NCI-H226 (cell line): Measurements from ENCODE around the gene KIAA1191.
"Not testable (repeated sequence)": the region's sequence is repeated elsewhere in the genome, so short reads cannot be mapped to it uniquely, and the experiment has no call there.

Experiments used
- DNase-seq: peaks from one replicate; pipeline ENCODE4 v3.0.0-alpha.2; 2015

The KIAA1191 gene

DNA sequence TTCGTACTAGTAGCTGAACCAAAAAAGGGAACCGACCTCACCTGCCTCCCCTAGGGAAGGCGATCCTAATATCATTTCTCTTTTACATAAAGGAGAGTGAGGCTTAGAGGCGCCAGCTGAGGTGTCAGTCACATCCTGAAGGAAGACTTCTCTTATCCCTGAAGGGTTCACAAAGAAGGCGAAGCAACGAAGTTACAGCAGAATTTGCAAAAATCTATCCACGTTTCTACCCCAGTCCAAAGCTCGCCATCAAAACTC lies 598 bp upstream of the KIAA1191 start:
- DNase-seq = no peak

DNA sequence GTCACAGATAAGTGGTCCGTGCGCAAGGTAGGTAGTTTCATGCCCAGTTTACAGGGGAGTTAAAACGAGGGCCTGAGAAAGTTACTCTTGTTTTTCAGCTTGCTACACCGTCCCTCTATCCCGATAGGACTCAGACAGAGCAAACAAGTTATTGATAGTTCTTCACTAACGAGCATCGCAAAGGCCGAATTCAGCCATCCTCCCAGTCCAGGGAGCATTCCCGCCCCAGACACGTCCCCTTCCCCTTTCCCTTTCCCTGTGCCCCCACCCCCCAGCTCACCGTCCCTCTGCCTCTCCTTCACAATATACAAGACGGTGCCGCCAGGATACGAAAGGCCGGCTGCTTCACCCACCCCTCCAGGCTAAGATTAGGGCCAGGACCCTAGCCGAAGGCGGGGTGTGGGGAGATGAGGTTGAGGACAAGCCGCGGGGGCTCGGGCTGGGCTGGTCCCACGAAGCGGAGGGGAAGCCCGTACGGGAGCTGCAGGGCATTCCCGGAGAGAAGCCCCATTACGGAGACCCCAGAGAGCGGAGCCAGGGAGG lies 599 bp downstream of the KIAA1191 start:
- no peak for DNase-seq

DNA sequence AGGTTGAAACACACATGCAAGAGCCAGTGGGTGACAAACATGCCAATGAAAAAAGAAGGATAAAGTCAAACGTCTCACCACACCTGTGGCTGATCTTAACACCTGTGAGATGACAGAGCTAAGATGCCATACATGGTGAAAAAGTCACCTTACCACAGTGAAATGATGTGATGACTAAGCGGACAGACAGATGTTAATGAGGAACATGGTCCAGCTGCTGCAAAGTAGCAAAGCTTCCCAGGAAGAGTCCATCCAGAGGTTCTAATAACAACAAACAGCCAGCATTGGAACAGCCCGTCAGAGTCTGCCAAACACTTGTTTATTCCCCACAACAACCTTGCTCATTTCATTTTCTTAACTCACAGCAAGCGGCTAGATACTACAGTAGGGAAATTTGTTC lies 1.9 kb downstream of the KIAA1191 start:
- DNase-seq = no peak

DNA sequence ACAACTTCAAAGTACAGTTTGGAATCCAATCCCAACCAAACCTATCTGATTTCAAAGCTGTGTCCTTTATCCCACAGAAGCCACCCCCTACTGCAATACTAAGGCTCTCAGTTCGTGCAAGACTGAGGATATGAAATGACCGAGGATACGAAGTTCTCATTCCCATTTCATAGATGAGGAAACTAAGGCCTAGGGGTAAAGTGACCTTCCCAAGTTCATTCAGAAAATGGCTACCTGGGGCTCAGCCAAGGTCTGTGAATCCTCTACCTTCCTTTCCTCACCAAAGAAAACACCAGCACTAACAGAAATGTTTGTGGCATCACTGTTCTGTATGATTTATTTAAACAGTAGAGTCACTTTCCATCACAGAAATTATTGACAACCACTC lies 5.4 kb downstream of the KIAA1191 start:
- DNase-seq = no peak

DNA sequence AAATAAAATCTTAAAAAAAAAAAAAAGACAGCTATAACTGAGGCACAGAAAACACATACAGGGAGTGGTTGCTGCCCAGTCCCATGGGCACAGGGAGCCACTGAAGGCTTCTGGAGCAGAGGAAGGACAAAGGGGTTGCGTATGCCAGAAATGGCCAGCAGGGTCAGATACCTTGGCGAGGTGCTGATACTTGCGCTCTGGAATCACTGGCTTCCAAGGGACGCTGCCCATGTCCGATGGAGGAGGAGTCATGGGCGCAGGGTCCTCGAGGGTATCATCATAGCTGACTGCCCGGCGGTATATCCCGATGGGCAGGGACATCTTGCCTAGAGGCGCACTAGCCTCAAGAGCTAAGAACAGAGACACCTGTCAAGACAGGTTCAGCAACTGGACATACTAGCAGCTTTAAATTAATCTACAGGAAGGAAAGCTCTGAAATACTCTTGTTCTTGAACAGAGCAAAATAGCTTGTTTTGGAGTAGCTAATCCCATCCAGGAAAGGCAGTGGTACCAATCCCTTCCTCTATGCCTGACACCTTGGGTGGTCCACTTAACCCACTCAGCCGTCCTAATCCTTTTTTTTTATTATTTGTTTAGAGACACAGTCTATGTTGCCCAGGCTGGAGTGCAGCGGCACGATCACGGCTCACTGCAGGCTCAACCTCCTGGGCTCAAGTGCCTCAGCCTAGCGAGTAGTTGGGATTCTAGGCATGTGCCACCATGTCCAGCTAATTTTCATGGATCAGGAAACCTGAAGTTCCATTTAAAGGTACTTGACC lies 6.0 kb downstream of the KIAA1191 start:
- DNase-seq = no peak

DNA sequence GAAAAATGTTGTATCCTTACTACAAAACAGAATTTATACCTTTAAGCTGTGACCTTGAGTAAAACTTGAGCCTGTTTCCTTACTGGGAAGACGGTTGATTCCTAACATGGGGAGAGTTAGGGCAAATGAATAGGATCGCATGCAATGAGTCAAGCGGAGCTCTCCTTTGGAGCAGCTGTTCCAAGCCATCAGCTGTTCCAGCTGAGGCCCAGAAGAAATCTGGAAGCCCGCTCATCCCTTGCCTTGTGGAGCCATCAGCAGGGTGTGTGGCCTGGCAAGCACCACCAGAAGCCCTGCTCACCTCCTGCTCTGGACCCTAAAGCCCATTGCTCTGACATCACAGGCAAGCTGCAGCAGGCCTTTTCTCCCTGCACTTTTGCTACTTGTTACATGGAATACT lies 8.0 kb downstream of the KIAA1191 start:
- no peak for DNase-seq

DNA sequence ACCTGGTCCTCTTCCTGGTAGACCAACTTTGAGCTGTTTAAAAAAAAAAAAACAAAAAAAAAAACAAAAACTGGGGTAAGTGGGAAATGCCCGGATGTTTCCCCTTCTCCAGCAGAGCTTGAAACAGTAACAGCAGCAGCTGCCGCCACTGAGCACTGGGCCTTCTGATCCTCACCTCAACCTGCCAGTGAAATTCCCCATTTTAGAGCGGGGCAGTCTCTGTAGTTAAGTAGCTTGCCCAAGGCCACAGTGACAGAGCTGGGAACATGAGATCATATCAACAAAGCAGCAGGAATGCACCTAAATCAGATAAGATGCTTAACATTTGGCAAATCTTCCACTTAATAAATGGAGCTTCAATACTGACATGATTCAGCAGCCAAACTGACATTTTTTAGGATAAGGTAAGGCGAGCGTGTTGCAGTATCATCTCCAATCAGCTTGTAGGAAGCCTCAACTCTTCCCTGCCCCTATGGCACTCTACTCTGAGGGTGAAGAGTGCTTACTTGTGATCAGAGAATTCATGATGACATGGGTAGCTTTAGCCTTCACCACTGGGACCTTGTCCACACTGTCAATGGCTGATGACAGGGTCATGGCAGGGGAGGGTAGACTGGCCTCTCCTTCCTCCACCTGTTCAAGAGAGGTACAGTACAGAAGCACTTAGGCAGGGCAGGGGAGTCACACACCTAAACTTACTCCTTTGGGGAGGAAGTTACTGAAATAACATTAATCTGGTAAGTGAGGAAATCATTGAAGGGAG lies 9.3 kb downstream of the KIAA1191 start:
- no peak for DNase-seq

DNA sequence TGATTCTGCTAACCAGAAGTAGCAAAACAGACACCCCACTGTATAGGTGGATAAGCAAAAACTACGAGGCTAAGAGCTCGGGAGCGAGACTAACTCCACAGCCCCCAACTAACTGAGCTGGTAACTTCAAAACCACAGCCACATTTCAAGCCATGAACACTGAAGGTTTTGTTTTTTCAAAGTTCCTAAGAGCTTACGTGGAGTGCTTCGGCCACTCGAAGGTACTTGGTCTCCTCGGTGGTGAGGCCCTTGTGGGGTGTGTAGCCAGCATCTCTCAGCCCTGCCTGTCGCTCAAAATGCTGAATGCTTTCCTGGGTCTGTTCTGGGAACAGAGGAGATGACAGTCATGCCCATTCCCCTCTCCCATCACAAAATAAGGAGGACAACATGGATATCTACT lies 11.1 kb downstream of the KIAA1191 start:
- no peak for DNase-seq

DNA sequence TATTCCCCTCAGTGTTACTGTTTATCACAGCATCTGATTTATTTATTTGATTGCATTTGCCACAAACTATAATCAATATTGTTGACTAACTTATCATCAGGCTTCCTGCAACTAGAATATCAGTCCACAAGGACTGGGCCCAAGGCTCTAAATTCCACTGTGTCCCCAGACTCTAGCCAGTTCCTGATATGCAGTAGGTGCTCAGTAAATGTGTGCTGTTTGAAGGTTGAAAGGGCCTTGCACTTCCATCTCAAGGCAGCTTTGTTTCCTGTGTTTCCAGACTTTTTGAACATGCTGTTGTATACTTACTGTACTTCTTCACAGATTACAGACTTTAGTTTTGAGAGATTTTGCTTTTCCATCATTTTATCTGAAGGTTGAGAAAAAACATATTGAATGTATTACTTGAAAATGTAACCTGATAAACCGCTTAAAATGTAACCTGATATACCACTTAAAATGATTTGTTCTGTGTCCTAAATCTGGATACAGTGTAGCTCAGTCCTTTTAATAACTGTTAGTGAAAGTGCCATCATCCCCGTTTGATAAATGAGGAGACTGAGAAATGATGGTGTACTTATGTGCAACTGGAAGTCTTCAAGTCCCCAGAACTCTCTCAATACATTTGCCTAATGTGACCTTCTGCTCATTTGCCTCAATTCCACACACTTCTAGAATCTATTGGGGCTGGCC lies 18.7 kb downstream of the KIAA1191 start:
- no peak for DNase-seq

DNA sequence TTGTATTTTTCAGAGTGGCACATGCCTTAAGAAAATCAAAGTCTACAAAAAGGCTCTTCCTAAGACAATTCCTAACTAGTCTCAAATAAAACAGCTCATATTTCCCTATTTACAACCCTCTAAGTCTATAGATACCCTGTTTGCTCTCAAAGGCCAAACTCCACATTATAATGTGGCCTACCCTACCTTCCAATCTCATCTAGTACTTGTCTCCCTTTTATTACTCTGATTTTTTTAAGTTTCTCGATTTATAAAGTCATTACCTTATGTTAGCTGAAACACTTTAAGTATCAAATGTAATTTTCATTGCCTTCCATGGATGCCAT lies 19.4 kb downstream of the KIAA1191 start:
- DNase-seq = no peak

DNA sequence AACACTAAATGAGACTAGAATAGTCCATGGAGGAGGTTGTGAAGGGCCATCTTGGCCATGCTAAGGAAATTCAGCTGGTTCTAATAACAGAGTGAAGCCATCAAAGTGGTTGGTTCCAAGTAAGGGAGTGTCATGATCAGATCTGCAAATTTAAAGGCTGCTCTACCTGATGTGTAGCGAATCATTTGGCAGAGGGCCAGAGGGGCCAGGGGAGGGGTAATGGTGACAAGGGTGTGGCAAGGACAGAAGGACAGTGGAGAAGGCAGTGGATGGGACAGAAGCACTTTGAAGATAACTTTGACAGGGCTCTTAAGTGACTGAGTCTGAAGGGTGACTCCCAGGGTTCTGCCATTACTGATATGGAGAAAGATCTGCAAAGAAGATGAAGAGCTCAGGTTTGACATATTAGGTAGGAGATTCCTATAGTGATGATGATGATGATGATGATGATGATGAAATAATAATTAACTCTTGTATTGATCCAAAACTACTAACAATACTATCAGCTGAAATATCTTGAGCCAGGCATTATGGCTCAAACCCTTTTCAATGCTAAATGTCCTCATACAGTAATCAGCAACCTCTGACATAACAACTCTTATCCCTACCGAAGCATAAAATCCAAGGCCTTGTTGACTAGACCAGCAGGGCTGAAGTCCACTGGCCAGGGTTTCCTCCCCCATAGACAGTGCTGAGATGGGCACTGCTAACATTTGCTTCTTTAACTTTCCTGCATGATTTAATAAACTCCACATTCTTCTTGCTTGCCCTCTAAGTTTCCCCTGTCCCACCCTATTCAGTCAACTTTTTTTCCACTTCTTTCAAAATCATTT lies 20.0 kb downstream of the KIAA1191 start:
- DNase-seq = no peak

DNA sequence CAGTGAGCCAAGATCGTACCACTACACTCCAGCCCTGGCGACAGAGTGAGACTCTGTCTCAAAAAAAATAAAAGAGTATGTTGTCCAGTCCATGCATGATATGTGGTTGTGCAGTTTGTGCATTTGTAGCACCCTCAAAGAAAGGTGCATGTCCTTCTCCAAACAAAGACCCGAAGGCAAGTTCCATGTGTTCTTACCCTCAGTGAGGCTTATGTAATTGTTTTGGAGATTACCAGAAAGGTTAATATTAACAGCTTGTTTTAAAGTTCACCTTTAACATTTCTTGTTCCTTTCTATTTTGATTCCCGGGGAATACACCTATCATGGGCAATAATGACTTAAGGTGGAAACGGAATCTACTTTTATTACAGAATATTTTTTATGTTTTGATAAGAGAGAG lies 22.3 kb downstream of the KIAA1191 start:
- no peak for DNase-seq

DNA sequence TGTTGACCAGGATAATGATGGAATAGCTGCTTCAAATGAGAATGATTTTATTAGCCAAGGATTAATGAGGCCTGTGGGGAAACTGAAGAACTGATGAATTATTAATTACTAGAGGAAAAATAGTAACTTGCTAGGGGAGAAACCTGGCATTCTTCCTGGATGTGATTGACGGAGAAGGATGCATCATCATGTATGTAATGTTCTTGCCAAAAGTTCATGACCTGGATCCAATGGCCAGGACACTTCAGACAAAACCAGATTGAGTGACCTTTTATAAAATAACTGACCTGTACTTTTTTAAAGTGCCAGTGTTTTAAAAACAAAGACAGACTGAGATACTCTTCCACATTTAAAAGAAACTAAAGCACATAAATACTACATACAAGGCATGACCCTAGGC lies 23.7 kb downstream of the KIAA1191 start:
- no peak for DNase-seq

DNA sequence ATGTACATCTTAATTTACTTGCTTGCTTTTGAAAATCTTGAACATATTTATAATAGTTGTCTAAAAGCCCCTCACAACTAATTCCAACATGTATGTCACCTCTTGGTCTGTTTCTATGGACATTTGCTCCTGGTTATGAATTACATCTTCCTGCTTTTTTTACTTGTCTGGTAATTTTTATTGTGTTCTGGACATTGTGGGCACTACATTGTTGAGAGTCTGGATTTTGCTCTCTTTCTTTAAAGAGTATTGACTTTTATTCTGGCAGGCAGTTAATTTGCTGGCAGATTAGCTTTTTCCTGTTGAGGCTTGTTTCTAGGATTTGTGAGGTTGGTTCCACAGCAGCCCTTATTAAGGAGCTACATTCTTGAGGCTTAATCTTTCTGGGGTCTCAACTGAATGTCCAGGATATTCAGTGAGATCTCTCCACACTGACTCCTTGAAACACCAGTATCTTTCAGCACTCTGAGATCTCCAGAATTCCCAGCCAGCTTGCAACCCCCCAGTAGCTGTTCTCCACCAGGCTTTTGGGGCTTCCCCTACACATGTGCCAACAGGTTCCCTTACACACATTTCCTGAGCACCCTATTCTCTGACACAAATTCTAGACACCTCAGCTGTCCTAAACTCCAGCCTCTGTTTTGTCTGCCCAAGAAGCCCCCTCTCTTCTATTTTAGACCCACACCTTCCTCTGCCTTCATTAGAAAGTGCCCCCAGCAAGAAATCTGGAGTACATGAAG lies 27.4 kb downstream of the KIAA1191 start:
- no peak for DNase-seq

DNA sequence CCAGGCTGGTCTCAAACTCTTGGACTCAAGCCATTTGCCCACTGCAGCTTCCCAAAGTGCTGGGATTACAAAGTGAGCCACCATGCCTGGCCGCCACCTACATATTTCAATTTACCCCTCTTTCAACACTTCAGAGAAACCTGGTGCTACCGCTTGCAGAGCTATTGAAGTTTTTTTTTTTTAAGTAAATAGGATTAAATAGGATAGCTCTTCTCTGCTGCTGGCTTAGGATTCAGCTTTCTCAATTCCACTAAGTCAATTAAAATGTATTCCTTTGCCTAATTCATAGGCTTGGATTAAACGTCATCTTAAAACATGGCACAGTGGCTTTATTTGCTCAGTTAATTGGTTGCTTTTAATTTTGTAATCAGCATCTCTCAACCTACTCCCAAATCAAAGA lies 41.0 kb downstream of the KIAA1191 start:
- DNase-seq = no peak

DNA sequence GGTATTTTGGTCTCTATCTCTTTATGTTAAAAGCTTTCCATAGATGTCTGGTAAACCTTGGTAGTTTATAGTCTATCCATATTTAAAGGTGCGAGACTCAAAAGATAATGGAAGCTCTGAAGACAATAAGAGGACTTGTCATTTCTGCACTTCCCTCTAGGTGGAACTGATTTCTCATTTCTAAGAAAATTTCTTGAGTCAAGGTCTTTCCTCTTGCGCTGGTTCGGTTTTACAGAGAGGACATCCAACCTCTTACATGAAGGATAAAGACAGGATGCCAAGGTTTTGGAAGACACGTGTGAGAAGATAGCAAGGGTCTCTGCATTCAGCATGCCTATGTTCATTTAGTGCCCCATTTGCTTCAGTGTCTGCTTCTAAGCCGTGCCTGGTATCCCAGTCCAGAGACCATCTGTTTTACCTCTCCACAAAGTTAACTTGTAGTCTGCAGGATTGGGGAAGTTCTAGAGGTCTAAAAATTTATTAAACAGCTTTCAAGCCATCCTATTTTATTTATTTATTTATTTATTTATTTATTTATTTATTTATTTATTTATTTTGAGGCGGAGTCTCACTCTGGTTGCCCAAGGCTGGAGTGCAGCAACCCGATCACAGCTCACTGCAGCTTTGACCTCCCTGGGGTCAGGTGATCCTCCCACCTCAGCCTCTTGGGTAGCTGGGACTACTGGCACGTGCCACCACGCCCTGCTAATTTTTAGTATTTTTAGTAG lies 41.6 kb downstream of the KIAA1191 start:
- no peak for DNase-seq

DNA sequence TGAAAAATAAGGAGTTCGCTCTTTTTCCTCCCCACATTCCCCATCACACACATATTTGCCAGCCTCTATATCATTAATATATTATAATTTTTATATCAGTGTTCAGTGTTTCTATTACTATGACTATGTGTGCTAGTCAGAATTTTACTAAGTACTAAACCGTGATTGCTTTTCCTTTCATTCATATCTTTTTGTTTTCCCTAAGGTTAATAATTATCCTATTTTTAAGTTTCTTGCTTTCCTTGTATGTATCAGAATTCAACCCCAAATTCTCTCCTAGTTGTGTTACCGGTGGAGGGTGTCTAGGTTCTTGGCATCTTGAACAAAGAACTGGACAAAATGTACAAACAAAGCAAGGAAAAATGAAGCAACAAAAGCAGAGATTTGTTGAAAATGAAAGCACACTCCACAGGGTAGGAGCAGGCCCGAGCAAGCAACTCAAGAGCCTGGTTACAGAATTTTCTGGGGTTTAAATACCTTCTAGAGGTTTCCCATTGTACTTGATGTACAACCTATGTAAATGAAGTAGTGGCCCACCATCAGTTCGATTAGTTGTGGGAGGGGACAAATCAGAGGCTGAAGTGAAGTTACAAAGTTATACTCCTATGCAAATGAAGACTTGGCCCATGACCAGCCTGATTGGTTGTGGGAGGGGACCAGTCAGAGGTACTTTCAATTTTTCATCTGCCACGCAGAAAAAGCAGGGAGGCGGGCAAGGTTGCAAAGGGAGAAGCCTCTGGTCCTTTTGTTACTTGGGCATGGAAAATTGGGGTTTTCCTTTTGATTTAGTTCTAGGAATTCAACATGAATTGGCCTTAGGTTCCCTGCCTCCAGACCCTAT lies 43.8 kb downstream of the KIAA1191 start:
- DNase-seq = no peak

DNA sequence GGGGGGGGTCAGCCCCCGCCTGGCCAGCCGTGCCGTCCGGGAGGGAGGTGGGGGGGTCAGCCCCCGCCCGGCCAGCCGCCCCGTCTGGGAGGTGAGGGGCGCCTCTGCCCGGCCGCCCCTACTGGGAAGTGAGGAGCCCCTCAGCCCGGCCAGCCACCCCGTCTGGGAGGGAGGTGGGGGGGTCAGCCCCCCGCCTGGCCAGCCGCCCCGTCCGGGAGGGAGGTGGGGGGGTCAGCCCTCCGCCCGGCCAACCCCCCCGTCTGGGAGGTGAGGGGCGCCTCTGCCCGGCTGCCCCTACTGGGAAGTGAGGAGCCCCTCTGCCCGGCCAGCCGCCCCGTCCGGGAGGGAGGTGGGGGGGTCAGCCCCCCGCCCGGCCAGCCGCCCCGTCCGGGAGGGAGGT lies 56.2 kb downstream of the KIAA1191 start:
- not testable (repeated sequence) for DNase-seq
